MCF 10A (cell line): ENCODE results near the gene FKBP4. TPM values are rescaled to one million over a fixed set of nuclear protein-coding genes. Genes with fewer than 3 reads are reported as not detected.

Source experiments
- BruUV-seq: library from RNA; stranded (reverse); fragments of 400-500 nt; replicated peaks from 2 replicates; lab custom pipeline; 2021; lab: Mats Ljungman, UMichigan
- CTCF ChIA-PET: fragments of 300-600 bp; sonication (Branson Sonifier 250); formaldehyde crosslinking; extraction: SDS; loops from one replicate; lab custom pipeline; 2021; ENCODE audit warnings: antibody characterized with exemption, inconsistent platforms; lab: Yijun Ruan, JAX
- POLR2A ChIA-PET: fragments of 300-600, 350-650 bp; sonication (Branson Sonifier 250); formaldehyde crosslinking; extraction: SDS; loops from one replicate; lab custom pipeline; 2020; ENCODE audit warnings: antibody characterized with exemption, inconsistent platforms; lab: Yijun Ruan, JAX
- DNase-seq: peaks from one replicate; pipeline ENCODE4 v3.0.0-alpha.2; 2018; ENCODE audit not compliant: unreplicated experiment
- H3K27ac Mint-ChIP-seq: one replicate; pipeline ENCODE4 v1.8.0; 2022; ENCODE audit warnings: mild to moderate bottlenecking, low read depth, mixed read lengths; ENCODE audit not compliant: unreplicated experiment
- H3K27me3 Mint-ChIP-seq: one replicate; pipeline ENCODE4 v1.8.0; 2022; ENCODE audit warnings: mixed read lengths; ENCODE audit not compliant: insufficient read depth, unreplicated experiment
- H3K36me3 Mint-ChIP-seq: one replicate; pipeline ENCODE4 v1.8.0; 2022; ENCODE audit warnings: mild to moderate bottlenecking, moderate library complexity, mixed read lengths; ENCODE audit not compliant: insufficient read depth, unreplicated experiment
- H3K4me1 Mint-ChIP-seq: one replicate; pipeline ENCODE4 v1.8.0; 2022; ENCODE audit warnings: mixed read lengths; ENCODE audit not compliant: insufficient read depth, unreplicated experiment
- H3K4me3 Mint-ChIP-seq: one replicate; pipeline ENCODE4 v1.8.0; 2022; ENCODE audit warnings: mild to moderate bottlenecking, moderate library complexity, mixed read lengths; ENCODE audit not compliant: unreplicated experiment
- H3K9me3 Mint-ChIP-seq: one replicate; pipeline ENCODE4 v1.8.0; 2022; ENCODE audit warnings: mixed read lengths; ENCODE audit not compliant: unreplicated experiment
- CTCF ChIP-seq: fragments of 200-600 bp; IDR thresholded peaks from one replicate; pipeline ENCODE4 v1.8.0; 2022; ENCODE audit warnings: antibody characterized with exemption, mild to moderate bottlenecking; ENCODE audit not compliant: unreplicated experiment
- intact Hi-C: fragments of 100-400 bp; cut with micrococcal nuclease; formaldehyde crosslinking; loops from 2 replicates; pipeline ENCODE4 v1.14.1; 2022
- total RNA-seq: library from RNA; stranded (reverse); gene quantifications from 2 replicates; pipeline ENCODE4 v1.2.3, GENCODE V29; 2022

FKBP4 gene
- total RNA-seq, 1 experiment from 2014 or later: 79.1 TPM

- Mint-ChIP-seq H3K27me3 (no peaks in the 10 kb centered on the region), H3K4me3 (peak overlapping the region; percentile 94), H3K4me1 (peaks cover 11% of the 10 kb centered on the region), H3K27ac (peak overlapping the region; percentile 77), H3K36me3 (peaks cover 47% of the 10 kb centered on the region), H3K9me3 (no peaks in the 10 kb centered on the region)
- BruUV-seq: no TSS peak
- intact Hi-C loops: loop anchor here (2.0 kb wide), 1 partner anchor 17 kb away; the partner anchor contains the start of gene ITFG2
- peak; percentile 57 for DNase-seq
- no peak for TF ChIP-seq CTCF
- POLR2A ChIA-PET: interaction anchor here (0.6 to 8.2 kb wide), 17 partner anchors 9 to 1189 kb away, joined by 3 to 128 read pairs (median 3); partner anchors contain the start of genes FOXM1, ITFG2 and RHNO1
- CTCF ChIA-PET: interaction anchor here (0.6 to 2.5 kb wide), 9 partner anchors 9 to 1097 kb away, joined by 3 to 15 read pairs (median 3); partner anchors contain the start of gene ITFG2
Observed at GRCh38 chr12:2795291-2796186, 769 bp downstream of the FKBP4 start.

- Mint-ChIP-seq H3K27me3 (no peaks in the 10 kb centered on the region), H3K9me3 (no peaks in the 10 kb centered on the region), H3K27ac (peak overlapping the region; percentile 77), H3K4me3 (peak overlapping the region; percentile 94), H3K4me1 (peaks cover 11% of the 10 kb centered on the region), H3K36me3 (peaks cover 54% of the 10 kb centered on the region)
- intact Hi-C loops: no loop called here
- CTCF ChIA-PET: interaction anchor here (0.6 to 2.5 kb wide), 11 partner anchors 8 to 1098 kb away, joined by 3 to 15 read pairs (median 3); partner anchors contain the start of gene ITFG2
- peak; percentile 11 for TF ChIP-seq CTCF
- DNase-seq: peak; percentile 34
- POLR2A ChIA-PET: interaction anchor here (0.6 to 8.2 kb wide), 17 partner anchors 8 to 1190 kb away, joined by 3 to 128 read pairs (median 3); partner anchors contain the start of genes FOXM1, ITFG2 and RHNO1
- no TSS peak for BruUV-seq
Observed at GRCh38 chr12:2796187-2796666, 1.5 kb downstream of the FKBP4 start.

DNA sequence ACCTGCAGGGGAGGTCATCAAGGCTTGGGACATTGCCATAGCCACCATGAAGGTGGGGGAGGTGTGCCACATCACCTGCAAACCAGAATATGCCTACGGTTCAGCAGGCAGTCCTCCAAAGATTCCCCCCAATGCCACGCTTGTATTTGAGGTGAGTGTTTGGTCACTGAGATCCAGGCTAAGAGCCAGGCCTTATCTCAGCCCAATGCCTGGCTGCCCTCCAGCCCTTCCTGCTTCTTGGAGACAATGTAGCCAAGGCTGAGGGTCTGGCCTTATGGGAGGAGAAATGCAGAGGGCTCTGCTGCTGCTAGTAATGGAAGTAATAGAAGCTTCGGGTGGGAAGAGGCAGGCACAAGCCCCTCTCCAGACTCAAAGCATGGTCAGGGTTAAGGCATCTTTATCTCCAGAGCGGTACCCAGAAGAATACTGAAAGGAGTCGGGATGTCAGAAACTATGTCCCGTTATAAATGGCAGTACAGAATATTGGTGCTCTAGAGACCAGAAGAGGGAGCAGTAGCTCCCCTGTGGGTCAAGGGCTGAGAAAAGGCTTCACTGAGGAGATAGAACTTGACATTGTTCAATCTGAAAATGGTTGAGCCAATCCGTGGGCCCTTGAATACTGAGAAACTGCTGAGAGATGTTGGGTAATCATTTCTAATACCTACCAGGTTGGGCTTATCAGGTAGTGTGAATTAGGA is 3.1 kb downstream of the FKBP4 start:
- POLR2A ChIA-PET: interaction anchor here (8.2 kb wide), 1 partner anchor 15 kb away, joined by 128 read pairs; the partner anchor contains the start of gene ITFG2
- no peaks in the 10 kb centered on the region for H3K9me3 Mint-ChIP-seq
- CTCF ChIA-PET: interaction anchor here (3.8 kb wide), 1 partner anchor 15 kb away, joined by 26 read pairs; the partner anchor contains the start of gene ITFG2
- no TSS peak for BruUV-seq
- H3K4me1 Mint-ChIP-seq: peaks cover 11% of the 10 kb centered on the region
- H3K4me3 Mint-ChIP-seq: peak overlapping the region; percentile 65
- no peak for DNase-seq
- H3K36me3 Mint-ChIP-seq: peaks cover 70% of the 10 kb centered on the region
- H3K27ac Mint-ChIP-seq: peak overlapping the region; percentile 77
- TF ChIP-seq CTCF: peak; percentile 5
- no peaks in the 10 kb centered on the region for H3K27me3 Mint-ChIP-seq
- intact Hi-C loops: no loop called here
